T-helper 1 cell treated with Interleukin-12 subunit alpha and Interleukin-12 subunit beta and Interleukin-4 antibody, amounts not matched to agents 30 ng/mL and 1 ng/mL, for 36 hours (primary cell): ENCODE data around the gene FXR1. TPM values are rescaled to one million over a fixed set of nuclear protein-coding genes. Genes with fewer than 3 reads are reported as not detected.
"Not testable (repeated sequence)": the region's sequence is repeated elsewhere in the genome, so short reads cannot be mapped to it uniquely, and the experiment has no call there.

Source experiments
- intact Hi-C: fragments of 100-400 bp; cut with micrococcal nuclease; formaldehyde crosslinking; loops from one replicate; pipeline ENCODE4 v1.15.1; 2024
- total RNA-seq: library from RNA; stranded (reverse); gene quantifications from 2 replicates; pipeline ENCODE4 v1.2.3, GENCODE V29; 2022

Gene FXR1
- total RNA-seq, 1 donor from 2014 or later, result 121 TPM

DNA sequence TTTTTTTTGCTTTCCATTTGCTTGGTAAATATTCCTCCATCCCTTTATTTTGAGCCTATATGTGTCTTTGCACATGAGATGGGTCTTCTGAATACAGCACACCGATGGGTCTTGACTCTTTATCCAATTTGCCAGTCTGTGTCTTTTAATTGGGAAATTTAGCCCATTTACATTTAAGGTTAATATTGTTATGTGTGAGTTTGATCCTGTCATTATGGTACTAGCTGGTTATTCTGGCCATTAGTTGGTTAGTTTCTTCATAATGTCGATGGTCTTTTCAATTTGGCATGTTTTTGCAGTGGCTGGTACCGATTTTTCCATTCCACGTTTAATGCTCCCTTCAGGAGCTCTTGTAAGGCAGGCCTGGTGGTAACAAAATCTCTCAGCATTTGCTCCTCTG, 89.9 kb downstream of the FXR1 start:
- intact Hi-C loops, result not testable (repeated sequence)

DNA sequence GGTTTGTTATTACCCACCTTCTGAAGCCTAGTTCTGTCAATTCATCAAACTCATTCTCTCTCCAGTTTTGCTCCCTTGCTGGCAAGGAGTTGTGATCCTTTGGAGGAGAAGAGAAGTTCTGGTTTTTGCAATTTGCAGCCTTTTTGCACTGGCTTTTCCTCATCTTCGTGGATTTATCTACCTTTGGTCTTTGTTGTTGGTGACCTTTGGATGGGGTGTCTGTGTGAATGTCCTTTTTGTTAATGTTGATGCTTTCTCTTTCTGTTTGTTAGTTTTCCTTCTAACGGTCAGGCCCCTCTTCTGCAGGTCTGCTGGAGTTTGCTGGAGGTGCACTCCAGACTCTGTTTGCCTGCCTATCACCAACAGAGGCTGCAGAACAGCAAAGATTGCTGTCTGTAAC, 91.0 kb downstream of the FXR1 start:
- intact Hi-C loops, result not testable (repeated sequence)

DNA sequence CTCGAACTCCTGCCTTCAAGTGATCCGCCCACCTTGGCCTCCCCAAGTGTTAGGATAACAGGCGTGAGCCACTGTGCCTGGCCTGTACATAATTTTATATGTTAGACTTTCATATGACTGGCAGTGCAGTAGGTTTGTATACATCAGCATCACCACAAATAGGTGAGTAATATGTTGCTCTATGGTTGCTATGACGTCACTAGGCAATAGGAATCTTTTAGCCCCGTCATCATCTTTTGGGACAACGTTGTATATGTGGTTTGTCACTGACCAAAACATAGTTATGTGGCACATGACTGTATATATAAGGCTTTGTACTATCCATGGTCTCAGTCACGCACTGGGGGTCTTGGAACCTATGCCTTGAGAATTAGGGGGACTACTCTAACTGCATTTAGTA, 94.1 kb downstream of the FXR1 start:
- intact Hi-C loops, result no loop called here

DNA sequence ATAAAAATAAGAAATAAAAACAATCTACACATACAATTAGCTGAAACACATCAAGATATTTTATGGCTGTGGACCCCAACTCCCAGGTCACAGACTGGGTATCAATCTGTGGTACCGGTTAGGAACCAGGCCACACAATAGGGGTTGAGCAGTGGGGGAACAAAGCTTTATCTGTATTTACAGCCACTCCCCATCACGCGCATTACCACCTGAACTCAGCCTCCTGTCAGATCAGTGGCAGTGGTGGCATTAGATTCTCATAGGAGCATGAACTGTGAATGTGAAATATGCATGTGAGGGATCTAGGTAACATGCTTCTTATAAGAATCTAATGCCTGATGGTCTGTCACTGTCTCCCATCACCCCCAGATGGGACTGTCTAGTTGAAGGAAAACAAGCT, 94.8 kb downstream of the FXR1 start:
- intact Hi-C loops, result no loop called here

DNA sequence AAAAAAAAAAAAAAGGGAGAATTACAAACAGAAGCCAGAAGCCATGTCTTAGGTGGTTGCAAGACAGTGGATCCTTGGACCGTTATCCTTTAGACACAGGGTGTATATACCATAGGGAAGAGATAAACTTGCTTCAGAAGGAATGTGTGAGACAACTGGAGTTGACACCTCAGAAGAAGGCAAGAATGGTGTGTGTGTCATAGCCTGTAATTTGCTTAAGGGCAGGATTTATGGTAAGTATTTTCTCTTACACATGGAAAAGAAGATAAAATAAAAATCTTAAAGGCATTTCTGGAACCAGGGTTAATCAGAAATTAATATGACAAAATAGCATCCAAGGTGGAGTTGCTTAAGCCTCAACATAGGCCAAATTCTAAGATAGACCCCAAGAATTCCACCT, 96.3 kb downstream of the FXR1 start:
- intact Hi-C loops, result no loop called here

DNA sequence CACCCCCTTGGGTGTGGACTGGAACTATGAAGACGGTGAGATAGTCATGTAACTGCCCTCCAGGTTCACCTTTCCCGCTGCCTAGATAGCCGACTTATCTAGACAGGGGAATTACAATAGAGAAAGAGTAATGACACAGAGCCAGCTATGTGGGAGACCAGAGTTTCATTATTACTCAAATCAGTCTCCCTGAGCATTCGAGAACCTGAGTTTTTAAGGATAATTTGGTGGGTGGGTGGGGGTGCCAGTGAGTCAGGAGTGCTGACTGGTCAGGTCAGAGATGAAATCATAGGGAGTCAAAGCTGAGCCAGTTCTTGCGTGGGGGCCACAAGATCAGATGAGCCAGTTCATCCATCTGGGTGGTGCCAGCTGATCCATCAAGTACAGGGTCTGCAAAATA, 96.8 kb downstream of the FXR1 start:
- intact Hi-C loops, result no loop called here

DNA sequence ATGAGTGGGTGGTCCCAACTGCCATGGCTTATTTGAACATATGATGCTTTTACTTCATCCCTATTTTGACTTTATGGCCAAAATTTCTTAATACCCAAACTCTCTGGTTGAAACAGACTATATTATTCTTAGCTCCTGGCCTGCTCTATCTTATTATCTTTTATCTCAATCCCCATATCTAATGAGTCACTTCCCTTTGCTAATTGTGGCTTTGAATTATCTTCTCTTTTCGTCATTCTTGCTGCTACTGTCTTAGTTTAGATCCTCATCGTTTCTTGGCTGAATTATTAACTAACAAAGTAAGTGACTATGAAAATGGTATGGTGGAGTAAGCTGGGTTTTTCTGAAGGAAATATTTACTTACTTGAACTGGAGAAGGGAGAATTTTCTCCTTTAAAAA, 105.2 kb downstream of the FXR1 start:
- intact Hi-C loops, result no loop called here

DNA sequence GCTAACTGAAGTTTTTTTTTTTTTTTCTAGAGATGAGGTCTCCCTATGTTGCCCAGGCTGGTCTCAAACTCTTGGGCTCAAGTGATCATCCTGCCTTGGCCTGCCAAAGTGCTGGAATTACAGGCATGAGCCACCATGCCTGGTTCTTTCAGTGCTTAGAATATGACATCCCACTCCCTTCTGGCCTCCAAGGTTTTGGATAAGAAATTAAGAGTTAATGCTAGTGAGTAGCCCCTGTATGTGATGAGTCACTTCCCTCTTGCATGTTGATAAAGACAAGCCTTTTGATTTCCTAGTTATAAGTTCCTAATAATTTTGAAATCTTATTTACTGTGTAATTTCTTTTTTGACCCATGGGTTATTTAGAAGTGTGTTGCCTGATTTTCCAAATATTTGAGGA, 112.7 kb downstream of the FXR1 start:
- intact Hi-C loops, result no loop called here

DNA sequence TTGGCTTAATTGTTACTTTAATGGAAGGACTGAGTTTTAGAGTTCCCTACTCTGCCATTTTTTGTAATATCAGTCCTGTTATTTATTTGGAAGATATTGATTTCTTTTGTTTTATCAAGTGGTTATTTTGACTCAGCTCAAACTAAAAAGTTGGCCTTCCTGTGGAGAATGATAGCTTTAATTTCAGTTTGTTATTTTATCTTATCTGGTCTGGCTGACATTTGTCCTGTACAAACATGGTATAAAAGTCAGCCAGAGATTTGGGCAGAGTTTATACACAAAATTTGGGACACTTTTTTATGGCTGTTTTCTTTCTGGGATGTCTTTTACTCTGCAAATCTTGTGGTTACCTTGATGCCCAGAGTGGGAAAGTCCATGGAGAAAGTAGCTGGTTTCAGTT, 118.5 kb downstream of the FXR1 start:
- intact Hi-C loops, result no loop called here

Other genes with a start within 250 kb of the FXR1 start
- not detected in 2 replicates for gene CCDC39, start 233.2 kb upstream of the FXR1 start, total RNA-seq
- 37.7 and 40.0 TPM in 2 replicates for gene DNAJC19, start 77.1 kb downstream of the FXR1 start, total RNA-seq